H9 (cell line): ENCODE measurements around the gene CHST15. TPM values are rescaled to one million over a fixed set of nuclear protein-coding genes. Genes with fewer than 3 reads are reported as not detected.

ENCODE experiments used
- DNase-seq: peaks from one replicate; pipeline ENCODE4 v3.0.0-alpha.2; 2017
- H2AFZ ChIP-seq: one replicate; pipeline ENCODE4 v1.6.1; 2013; ENCODE audit warnings: mild to moderate bottlenecking, low read length, control low read depth, moderate library complexity
- H2AK5ac ChIP-seq: 2 replicates; pipeline ENCODE4 v1.6.1; 2013; ENCODE audit warnings: low read length, control low read depth, mixed read lengths; ENCODE audit not compliant: insufficient read length
- H2BK120ac ChIP-seq: one replicate; pipeline ENCODE4 v1.6.1; 2013; ENCODE audit warnings: low read depth, mild to moderate bottlenecking, low read length, control low read depth, inconsistent platforms; ENCODE audit not compliant: poor library complexity, severe bottlenecking
- H2BK12ac ChIP-seq: 2 replicates; pipeline ENCODE4 v1.6.1; 2013; ENCODE audit warnings: low read length, control low read depth, mixed read lengths, low read depth; ENCODE audit not compliant: insufficient read length
- H2BK15ac ChIP-seq: 2 replicates; pipeline ENCODE4 v1.6.1; 2013; ENCODE audit warnings: low read depth, low read length, control low read depth
- H2BK20ac ChIP-seq: one replicate; pipeline ENCODE4 v1.6.1; 2013; ENCODE audit warnings: low read depth, mild to moderate bottlenecking, low read length, control low read depth, inconsistent platforms; ENCODE audit not compliant: poor library complexity, severe bottlenecking
- H2BK5ac ChIP-seq: 2 replicates; pipeline ENCODE4 v1.6.1; 2013; ENCODE audit warnings: low read length, control low read depth, mixed read lengths; ENCODE audit not compliant: insufficient read length
- H3K14ac ChIP-seq: 2 replicates; pipeline ENCODE4 v1.6.1; 2013; ENCODE audit warnings: low read length, control low read depth; ENCODE audit not compliant: insufficient read depth
- H3K18ac ChIP-seq: 2 replicates; pipeline ENCODE4 v1.6.1; 2013; ENCODE audit warnings: low read depth, mild to moderate bottlenecking, mixed read lengths, low read length, control low read depth; ENCODE audit not compliant: insufficient read length
- H3K23ac ChIP-seq: 2 replicates; pipeline ENCODE4 v1.6.1; 2013; ENCODE audit warnings: low read length, control low read depth, mixed read lengths, low read depth; ENCODE audit not compliant: insufficient read length
- H3K23me2 ChIP-seq: 2 replicates; pipeline ENCODE4 v1.6.1; 2013; ENCODE audit warnings: low read depth, mild to moderate bottlenecking, mixed read lengths, low read length, control low read depth; ENCODE audit not compliant: insufficient read length, poor library complexity, severe bottlenecking
- H3K27ac ChIP-seq: 2 replicates; pipeline ENCODE4 v1.5.1; 2013; ENCODE audit warnings: low read length, control low read depth, mixed read lengths, low read depth; ENCODE audit not compliant: insufficient read length
- H3K27me3 ChIP-seq: 2 replicates; pipeline ENCODE4 v1.6.1; 2013; ENCODE audit warnings: low read length, control low read depth, inconsistent platforms; ENCODE audit not compliant: insufficient read depth
- H3K4ac ChIP-seq: 2 replicates; pipeline ENCODE4 v1.6.1; 2013; ENCODE audit warnings: low read depth, mild to moderate bottlenecking, control low read depth, inconsistent platforms, low read length, moderate library complexity
- H3K4me1 ChIP-seq: 2 replicates; pipeline ENCODE4 v1.6.1; 2013; ENCODE audit warnings: low read length, control low read depth, inconsistent platforms; ENCODE audit not compliant: insufficient read depth
- H3K4me2 ChIP-seq: 2 replicates; pipeline ENCODE4 v1.6.1; 2013; ENCODE audit warnings: low read length, control low read depth, mixed read lengths; ENCODE audit not compliant: insufficient read length, insufficient read depth
- H3K56ac ChIP-seq: 2 replicates; pipeline ENCODE4 v1.6.1; 2013; ENCODE audit warnings: low read depth, mild to moderate bottlenecking, mixed read lengths, low read length, control low read depth; ENCODE audit not compliant: insufficient read length
- H3K79me1 ChIP-seq: 2 replicates; pipeline ENCODE4 v1.6.1; 2013; ENCODE audit warnings: low read depth, mild to moderate bottlenecking, moderate library complexity, low read length, control low read depth, inconsistent platforms; ENCODE audit not compliant: insufficient read depth, poor library complexity, severe bottlenecking
- H3K79me2 ChIP-seq: 2 replicates; pipeline ENCODE4 v1.6.1; 2013; ENCODE audit warnings: low read length, control low read depth, inconsistent platforms; ENCODE audit not compliant: insufficient read depth
- H3K9ac ChIP-seq: 2 replicates; pipeline ENCODE4 v1.6.1; 2013; ENCODE audit warnings: low read length, control low read depth, mixed read lengths; ENCODE audit not compliant: insufficient read length; ENCODE audit errors: extremely low read depth
- H3K9me3 ChIP-seq: one replicate; pipeline ENCODE4 v1.6.1; 2013; ENCODE audit warnings: low read depth, low read length, inconsistent platforms; ENCODE audit not compliant: control insufficient read depth
- H3T11ph ChIP-seq: one replicate; pipeline ENCODE4 v1.6.1; 2013; ENCODE audit warnings: mild to moderate bottlenecking, low read length, control low read depth, inconsistent platforms
- H4K20me1 ChIP-seq: one replicate; pipeline ENCODE4 v1.6.1; 2013; ENCODE audit not compliant: control insufficient read depth, insufficient read length, insufficient read depth
- H4K5ac ChIP-seq: 2 replicates; pipeline ENCODE4 v1.6.1; 2013; ENCODE audit warnings: low read depth, mild to moderate bottlenecking, mixed read lengths, low read length, control low read depth; ENCODE audit not compliant: insufficient read length
- H4K8ac ChIP-seq: replicated peaks from 2 replicates; pipeline ENCODE4 v1.6.1; 2013; ENCODE audit warnings: low read length, control low read depth, mixed read lengths, low read depth; ENCODE audit not compliant: insufficient read length
- H4K91ac ChIP-seq: 2 replicates; pipeline ENCODE4 v1.6.1; 2013; ENCODE audit warnings: low read depth, mild to moderate bottlenecking, moderate library complexity, mixed read lengths, low read length, control low read depth; ENCODE audit not compliant: insufficient read length
- H3K27ac Mint-ChIP-seq, 3 experiments: 2 replicates in 2 of 3; 3 replicates in 1 of 3; pipeline ENCODE4 v1.8.0; 2020 to 2021; ENCODE audit warnings: mixed read lengths in 3 of 3, mild to moderate bottlenecking in 1 of 3, moderate library complexity in 1 of 3
- H3K27me3 Mint-ChIP-seq: 2 replicates; pipeline ENCODE4 v1.8.0; 2021; ENCODE audit warnings: low read depth, mild to moderate bottlenecking, moderate library complexity, mixed read lengths
- H3K36me3 Mint-ChIP-seq, 3 experiments: 2 replicates in 2 of 3; 3 replicates in 1 of 3; pipeline ENCODE4 v1.8.0; 2020 to 2021; ENCODE audit warnings: low read depth in 3 of 3, mixed read lengths in 3 of 3; ENCODE audit not compliant: insufficient read depth in 1 of 3
- H3K4me1 Mint-ChIP-seq, 2 experiments: 2 replicates each; pipeline ENCODE4 v1.8.0; 2020; ENCODE audit warnings: mixed read lengths in 2 of 2
- H3K4me3 Mint-ChIP-seq, 2 experiments: 2 replicates in 1 of 2; 3 replicates in 1 of 2; pipeline ENCODE4 v1.8.0; 2020 to 2021; ENCODE audit warnings: mild to moderate bottlenecking in 2 of 2, mixed read lengths in 2 of 2, moderate library complexity in 1 of 2
- H3K9me3 Mint-ChIP-seq, 2 experiments: 2 replicates in 1 of 2; 3 replicates in 1 of 2; pipeline ENCODE4 v1.8.0; 2020; ENCODE audit warnings: mild to moderate bottlenecking in 2 of 2, mixed read lengths in 2 of 2, moderate library complexity in 1 of 2
- CTCF ChIP-seq: fragments of 200-600 bp; sonication (generic); conservative IDR thresholded peaks from 3 replicates; pipeline ENCODE4 v1.8.0; 2021; ENCODE audit warnings: antibody characterized with exemption, mild to moderate bottlenecking
- WGBS: extraction: QIAGEN DNeasy Blood & Tissue Kit; methylation state at CpG from one replicate; pipeline ENCODE4 v1.1.7; 2013; ENCODE audit warnings: missing lambda C conversion rate, low lambda C conversion rate, mixed read lengths; ENCODE audit not compliant: insufficient read length; ENCODE audit errors: extremely low coverage; 5-methylcytosine and 5-hydroxymethylcytosine counted together
- total RNA-seq: library from RNA; stranded (reverse); gene quantifications from 2 replicates; pipeline ENCODE4 v1.2.1, GENCODE V29; 2021

The CHST15 gene
- total RNA-seq, 1 experiment from 2014 or later, result 8.7 TPM

GRCh38 chr10:124007102-124007772 is 86.2 kb downstream of the CHST15 start:
- DNase-seq, result peak; percentile 19
- Histone ChIP-seq H4K8ac (no peak overlapping the region), H4K20me1 (no peaks in the 10 kb centered on the region), H3K79me2 (no peaks in the 10 kb centered on the region), H2BK15ac (no peak overlapping the region), H3K18ac (no peak overlapping the region), H3K27me3 (no peaks in the 10 kb centered on the region), H3K23me2 (no peaks in the 10 kb centered on the region), H2BK120ac (no peak overlapping the region), H3K14ac (no peak overlapping the region), H4K5ac (no peak overlapping the region), H3K79me1 (no peaks in the 10 kb centered on the region), H2AFZ (no peak overlapping the region), H3K4me2 (no peak overlapping the region), H2AK5ac (no peak overlapping the region), H3K9ac (no peak overlapping the region), H3T11ph (no peak overlapping the region), H2BK20ac (no peak overlapping the region), H4K91ac (no peak overlapping the region), H3K27ac (no peak overlapping the region), H2BK5ac (no peak overlapping the region), H2BK12ac (no peak overlapping the region), H3K23ac (no peak overlapping the region), H3K4me1 (no peaks in the 10 kb centered on the region), H3K4ac (no peak overlapping the region), H3K9me3 (no peaks in the 10 kb centered on the region), H3K56ac (no peak overlapping the region)
- H3K27me3 Mint-ChIP-seq, result no peaks in the 10 kb centered on the region
- H3K36me3 Mint-ChIP-seq, result peaks cover 13 to 17% (median 16%) of the 10 kb centered on the region in 3 experiments; a peak in 6 of 7 replicates
- H3K4me1 Mint-ChIP-seq, result peaks cover 12 to 22% of the 10 kb centered on the region in 2 experiments
- H3K9me3 Mint-ChIP-seq, result no peaks in the 10 kb centered on the region
- no peak overlapping the region; a peak in 1 of 7 replicates for H3K27ac Mint-ChIP-seq
- no peak overlapping the region for H3K4me3 Mint-ChIP-seq
- no peak for TF ChIP-seq CTCF
- WGBS, result no CpG with 5 or more reads among the region's 16 CpGs
